SU-DHL-6 (cell line): ENCODE data around the gene PSMA3.

Experiments used
- H2AFZ ChIP-seq: fragments of 200-600 bp; sonication (generic); 2 replicates; pipeline ENCODE4 v1.6.1; 2014; ENCODE audit warnings: low read depth, mild to moderate bottlenecking, moderate library complexity, mixed read lengths, antibody characterized with exemption, low read length; ENCODE audit not compliant: severe bottlenecking
- H3F3A ChIP-seq: fragments of 200-600 bp; shearing (Covaris generic); 2 replicates; pipeline ENCODE4 v1.6.0; 2016; ENCODE audit warnings: antibody characterized with exemption, mild to moderate bottlenecking; ENCODE audit not compliant: insufficient read depth
- H3K27ac ChIP-seq: fragments of 200-600 bp; sonication (generic); 2 replicates; pipeline ENCODE4 v1.5.1; 2016; ENCODE audit warnings: low read depth, mild to moderate bottlenecking, low read length, moderate library complexity, mixed read lengths
- H3K27me3 ChIP-seq: fragments of 200-600 bp; sonication (generic), shearing (Covaris generic); 2 replicates; pipeline ENCODE4 v1.6.0; 2014; ENCODE audit warnings: mild to moderate bottlenecking, low read length
- H3K36me3 ChIP-seq: fragments of 200-600 bp; sonication (generic); 2 replicates; pipeline ENCODE4 v1.6.1; 2014; ENCODE audit warnings: mild to moderate bottlenecking, low read length, mixed read lengths
- H3K4me2 ChIP-seq: fragments of 300-600, 200-600 bp; shearing (Covaris generic), sonication (generic); 2 replicates; pipeline ENCODE4 v1.6.0; 2014; ENCODE audit warnings: low read length, low read depth, mild to moderate bottlenecking; ENCODE audit not compliant: poor library complexity, severe bottlenecking
- H3K4me3 ChIP-seq: fragments of 200-600 bp; sonication (generic); 2 replicates; pipeline ENCODE4 v1.5.1; 2014; ENCODE audit warnings: antibody characterized with exemption, low read length, mild to moderate bottlenecking, mixed read lengths; ENCODE audit not compliant: insufficient read depth, poor library complexity, severe bottlenecking
- H3K79me2 ChIP-seq: fragments of 200-600 bp; sonication (generic); 2 replicates; pipeline ENCODE4 v1.6.1; 2014; ENCODE audit warnings: mild to moderate bottlenecking, low read length, moderate library complexity; ENCODE audit not compliant: insufficient read depth
- H3K9ac ChIP-seq: fragments of 200-600 bp; sonication (generic); 2 replicates; pipeline ENCODE4 v1.7.0; 2014; ENCODE audit warnings: mild to moderate bottlenecking, low read length
- H3K9me2 ChIP-seq: fragments of 200-600 bp; sonication (generic); replicated peaks from 2 replicates; pipeline ENCODE4 v1.6.1; 2014; ENCODE audit warnings: low read length; ENCODE audit not compliant: insufficient read depth
- H3K9me3 ChIP-seq: fragments of 200-600 bp; sonication (generic); 2 replicates; pipeline ENCODE4 v1.6.1; 2014; ENCODE audit warnings: low read length, mixed read lengths; ENCODE audit not compliant: insufficient read depth
- H4K20me1 ChIP-seq: fragments of 200-600 bp; sonication (generic); 2 replicates; pipeline ENCODE4 v1.6.1; 2014; ENCODE audit warnings: low read depth, mild to moderate bottlenecking, antibody characterized with exemption, low read length, moderate library complexity, mixed read lengths
- CTCF ChIP-seq: fragments of 200-600 bp; sonication (generic); IDR thresholded peaks from one replicate; pipeline ENCODE4 v1.5.1; 2017; ENCODE audit warnings: antibody characterized with exemption, mild to moderate bottlenecking, low read length, moderate library complexity; ENCODE audit not compliant: insufficient read depth, poor library complexity, severe bottlenecking
- EZH2phosphoT487 ChIP-seq: fragments of 200-600 bp; sonication (generic), shearing (Covaris generic); conservative IDR thresholded peaks from 2 replicates; pipeline ENCODE4 v1.6.1; 2018; ENCODE audit warnings: mild to moderate bottlenecking, antibody characterized with exemption, low read length, moderate library complexity, mixed read lengths

The PSMA3 gene

GRCh38 chr14:58244556-58245387 is at the start of gene PSMA3:
Gene PSMA3, plus strand, starts transcription at chr14:58244843. Its CDS starts 78 bp downstream, at chr14:58244921.
- Histone ChIP-seq H3K36me3 (0 out of 2 replicates have a peak, but pooled peaks cover 2% of the 10 kb centered on the region), H2AFZ (peak within 1 kb of the TSS; percentile 80), H3K4me2 (peak within 1 kb of the TSS; percentile 97), H3K9ac (peak within 1 kb of the TSS; percentile 87), H3K27ac (peak within 1 kb of the TSS; percentile 79), H3K9me3 (no peaks in the 10 kb centered on the region), H3F3A (peaks cover 18% of the 10 kb centered on the region), H3K9me2 (no peaks in the 10 kb centered on the region), H3K27me3 (no peaks in the 10 kb centered on the region), H4K20me1 (peaks cover 5% of the 10 kb centered on the region; the same call in 1 of the 2 replicates), H3K79me2 (peaks cover 49% of the 10 kb centered on the region), H3K4me3 (peak within 1 kb of the TSS; percentile 89)
- TF ChIP-seq CTCF, result no peak

- no peak overlapping the region for H3K4me3 ChIP-seq
Measured at GRCh38 chr14:58196198-58196597, 48.4 kb upstream of the PSMA3 start.

GRCh38 chr14:58198086-58198485 is 46.6 kb upstream of the PSMA3 start:
- TF ChIP-seq CTCF, result no peak
- TF ChIP-seq EZH2phosphoT487, result no peak
- no peaks in the 10 kb centered on the region for H3K27me3 ChIP-seq
- H4K20me1 ChIP-seq, result no peaks in the 10 kb centered on the region
- no peak overlapping the region for H3K27ac ChIP-seq
- no peaks in the 10 kb centered on the region for H3K9me3 ChIP-seq
- H3K4me3 ChIP-seq, result no peak overlapping the region
- no peaks in the 10 kb centered on the region for H3K9me2 ChIP-seq
- H3K9ac ChIP-seq, result no peak overlapping the region
- H2AFZ ChIP-seq, result no peak overlapping the region
- H3K36me3 ChIP-seq, result peaks cover 3% of the 10 kb centered on the region; the same call in 1 of the 2 replicates
- no peak overlapping the region for H3K4me2 ChIP-seq
- H3F3A ChIP-seq, result 0 out of 2 replicates have a peak, but pooled peaks cover 4% of the 10 kb centered on the region
- peaks cover 27% of the 10 kb centered on the region for H3K79me2 ChIP-seq

More at GRCh38 chr14:58196198-58196597, 48.4 kb upstream of the PSMA3 start:
- TF ChIP-seq CTCF (no peak), EZH2phosphoT487 (no peak)
- H3K9ac ChIP-seq, result no peak overlapping the region
- no peaks in the 10 kb centered on the region for H3K9me2 ChIP-seq
- peaks cover 9% of the 10 kb centered on the region for H3K79me2 ChIP-seq
- no peaks in the 10 kb centered on the region for H4K20me1 ChIP-seq
- H3K36me3 ChIP-seq, result no peaks in the 10 kb centered on the region
- no peaks in the 10 kb centered on the region for H3K9me3 ChIP-seq
- no peaks in the 10 kb centered on the region for H3K27me3 ChIP-seq
- no peak overlapping the region for H2AFZ ChIP-seq
- H3K4me2 ChIP-seq, result no peak overlapping the region
- 0 out of 2 replicates have a peak, but pooled peaks cover 4% of the 10 kb centered on the region for H3F3A ChIP-seq
- no peak overlapping the region for H3K27ac ChIP-seq
